K562 (cell line): ENCODE results near the gene C14orf180.

ENCODE experiments used
- EP300 ChIP-seq: IDR thresholded peaks from 2 replicates; pipeline ENCODE4 v1.6.1; 2012; ENCODE audit warnings: low read length, improper control_type of control experiment
- EZH2 ChIP-seq: IDR thresholded peaks from 2 replicates; pipeline ENCODE4 v1.6.1; 2012; ENCODE audit warnings: low read depth, mild to moderate bottlenecking, inconsistent platforms, low read length, borderline replicate concordance
- NBN ChIP-seq: fragments of 450-650 bp; IDR thresholded peaks from 2 replicates; pipeline ENCODE4 v1.6.1; 2016; ENCODE audit warnings: low read depth, mild to moderate bottlenecking
- RAD21 ChIP-seq, 2 experiments: fragments of 250-450 bp in 1 of 2; fragments of 450-650 bp in 1 of 2; sonication (Bioruptor Pico) in 1 of 2; formaldehyde crosslinking in 1 of 2; IDR thresholded peaks in 1 of 2; conservative IDR thresholded peaks in 1 of 2; 2 replicates each; pipeline versions ENCODE4 v1.4.0 to v1.8.0; 2020 to 2022; ENCODE audit warnings: mild to moderate bottlenecking in 2 of 2, moderate library complexity in 1 of 2
- RNF2 ChIP-seq: sonication (generic); IDR thresholded peaks from 2 replicates; pipeline ENCODE4 v1.6.1; 2016
- SPI1 ChIP-seq: IDR thresholded peaks from 2 replicates; pipeline ENCODE4 v1.6.1; 2011; ENCODE audit warnings: low read depth, low read length, control low read depth, borderline replicate concordance
- TF ChIP-seq, protein P1 (sequence below): fragments of 250-450 bp; sonication (Bioruptor Pico); IDR thresholded peaks from 2 replicates; pipeline ENCODE4 v1.8.0; 2022; ENCODE audit warnings: moderate library complexity, mild to moderate bottlenecking, inconsistent platforms
- TF ChIP-seq, protein P2 (sequence below), 3 experiments: IDR thresholded peaks in 2 of 3; conservative IDR thresholded peaks in 1 of 3; 2 replicates each; pipeline ENCODE4 v1.5.1; 2011 to 2012; ENCODE audit warnings: low read length in 3 of 3, mild to moderate bottlenecking in 3 of 3, control low read depth in 2 of 3, improper control_type of control experiment in 1 of 3, inconsistent platforms in 1 of 3, low read depth in 1 of 3, mixed read lengths in 1 of 3, moderate library complexity in 1 of 3; ENCODE audit not compliant: insufficient read depth in 2 of 3

DNA sequence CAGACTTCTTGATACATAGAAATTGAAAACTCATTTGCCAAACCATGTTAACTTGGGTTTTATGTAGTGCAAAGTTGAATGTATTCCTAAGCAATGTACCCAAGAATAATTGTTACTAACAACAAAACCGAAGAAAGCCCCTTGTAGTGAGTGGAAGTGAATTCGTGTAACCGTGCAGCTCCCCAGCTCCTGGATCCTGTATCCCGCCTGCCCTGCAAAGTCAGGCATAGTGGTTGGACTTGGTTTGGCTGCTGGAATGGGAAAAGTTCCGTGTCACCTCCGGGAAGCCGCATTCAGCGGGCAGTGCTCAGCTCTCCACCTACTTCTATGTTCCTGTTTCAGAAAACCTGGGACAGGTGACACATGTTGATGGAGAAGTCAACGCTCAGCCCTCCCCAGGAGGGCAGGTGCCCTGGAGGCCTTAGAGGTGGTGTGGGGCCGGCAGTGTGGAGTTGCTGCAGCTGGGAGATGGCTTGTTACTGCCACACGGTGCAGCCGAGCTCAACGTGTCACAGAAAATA is 29.2 kb upstream of the C14orf180 start:
- TF ChIP-seq EP300, result no peak
- TF ChIP-seq, protein P1, sequence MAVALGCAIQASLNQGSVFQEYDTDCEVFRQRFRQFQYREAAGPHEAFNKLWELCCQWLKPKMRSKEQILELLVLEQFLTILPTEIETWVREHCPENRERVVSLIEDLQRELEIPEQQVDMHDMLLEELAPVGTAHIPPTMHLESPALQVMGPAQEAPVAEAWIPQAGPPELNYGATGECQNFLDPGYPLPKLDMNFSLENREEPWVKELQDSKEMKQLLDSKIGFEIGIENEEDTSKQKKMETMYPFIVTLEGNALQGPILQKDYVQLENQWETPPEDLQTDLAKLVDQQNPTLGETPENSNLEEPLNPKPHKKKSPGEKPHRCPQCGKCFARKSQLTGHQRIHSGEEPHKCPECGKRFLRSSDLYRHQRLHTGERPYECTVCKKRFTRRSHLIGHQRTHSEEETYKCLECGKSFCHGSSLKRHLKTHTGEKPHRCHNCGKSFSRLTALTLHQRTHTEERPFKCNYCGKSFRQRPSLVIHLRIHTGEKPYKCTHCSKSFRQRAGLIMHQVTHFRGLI (CRISPR knock-in tag), result no peak
- TF ChIP-seq NBN, result no peak
- no peak for TF ChIP-seq EZH2
- TF ChIP-seq, protein P2, sequence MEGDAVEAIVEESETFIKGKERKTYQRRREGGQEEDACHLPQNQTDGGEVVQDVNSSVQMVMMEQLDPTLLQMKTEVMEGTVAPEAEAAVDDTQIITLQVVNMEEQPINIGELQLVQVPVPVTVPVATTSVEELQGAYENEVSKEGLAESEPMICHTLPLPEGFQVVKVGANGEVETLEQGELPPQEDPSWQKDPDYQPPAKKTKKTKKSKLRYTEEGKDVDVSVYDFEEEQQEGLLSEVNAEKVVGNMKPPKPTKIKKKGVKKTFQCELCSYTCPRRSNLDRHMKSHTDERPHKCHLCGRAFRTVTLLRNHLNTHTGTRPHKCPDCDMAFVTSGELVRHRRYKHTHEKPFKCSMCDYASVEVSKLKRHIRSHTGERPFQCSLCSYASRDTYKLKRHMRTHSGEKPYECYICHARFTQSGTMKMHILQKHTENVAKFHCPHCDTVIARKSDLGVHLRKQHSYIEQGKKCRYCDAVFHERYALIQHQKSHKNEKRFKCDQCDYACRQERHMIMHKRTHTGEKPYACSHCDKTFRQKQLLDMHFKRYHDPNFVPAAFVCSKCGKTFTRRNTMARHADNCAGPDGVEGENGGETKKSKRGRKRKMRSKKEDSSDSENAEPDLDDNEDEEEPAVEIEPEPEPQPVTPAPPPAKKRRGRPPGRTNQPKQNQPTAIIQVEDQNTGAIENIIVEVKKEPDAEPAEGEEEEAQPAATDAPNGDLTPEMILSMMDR (IDR thresholded peaks at IDR 0.05 in 2 of 3, conservative IDR thresholded peaks at IDR 0.05 in 1 of 3; ENCODE audit: insufficient read depth in 2 of 3, low read depth in 1 of 3, low read length in 3 of 3), result no peak
- no peak for TF ChIP-seq RNF2
- TF ChIP-seq RAD21 (CRISPR knock-in tag; conservative IDR thresholded peaks at IDR 0.05 in 1 of 2, IDR thresholded peaks at IDR 0.05 in 1 of 2), result no peak
- no peak for TF ChIP-seq SPI1
